Glutamatergic neuron (in vitro differentiated cells): ENCODE data around the gene PCDHA1. TPM values are rescaled to one million over a fixed set of nuclear protein-coding genes. Genes with fewer than 3 reads are reported as not detected.
A peak's percentile ranks its signal among the peaks of the same experiment; 100 is the strongest.

Experiments
- DNase-seq: peaks from one replicate; pipeline ENCODE4 v3.0.0; 2022
- H3K27ac Mint-ChIP-seq: one replicate; pipeline ENCODE4 v1.8.0; 2020; ENCODE audit warnings: mild to moderate bottlenecking, mixed read lengths, inconsistent platforms; ENCODE audit not compliant: unreplicated experiment
- H3K27me3 Mint-ChIP-seq: one replicate; pipeline ENCODE4 v1.8.0; 2020; ENCODE audit warnings: mild to moderate bottlenecking, moderate library complexity, mixed read lengths, inconsistent platforms; ENCODE audit not compliant: unreplicated experiment
- H3K36me3 Mint-ChIP-seq: one replicate; pipeline ENCODE4 v1.8.0; 2020; ENCODE audit warnings: mild to moderate bottlenecking, mixed read lengths, inconsistent platforms; ENCODE audit not compliant: unreplicated experiment
- H3K4me1 Mint-ChIP-seq: one replicate; pipeline ENCODE4 v1.8.0; 2020; ENCODE audit warnings: mild to moderate bottlenecking, low read depth, mixed read lengths, inconsistent platforms; ENCODE audit not compliant: unreplicated experiment
- H3K4me3 Mint-ChIP-seq: one replicate; pipeline ENCODE4 v1.8.0; 2020; ENCODE audit warnings: mild to moderate bottlenecking, mixed read lengths, inconsistent platforms; ENCODE audit not compliant: unreplicated experiment
- H3K9me3 Mint-ChIP-seq: one replicate; pipeline ENCODE4 v1.8.0; 2020; ENCODE audit warnings: mild to moderate bottlenecking, moderate library complexity, mixed read lengths, inconsistent platforms; ENCODE audit not compliant: unreplicated experiment
- CTCF ChIP-seq: fragments of 200-600 bp; sonication (generic); IDR thresholded peaks from one replicate; pipeline ENCODE4 v1.5.0; 2021; ENCODE audit not compliant: partially characterized antibody, unreplicated experiment
- total RNA-seq: library from RNA; stranded (reverse); fragmentation: NEBNext Ultra II Directional; extraction: Animal tissue kit (Norgen Biotek cat#: 25700); gene quantifications from one replicate; pipeline ENCODE4 v1.2.1, GENCODE V29; 2021; ENCODE audit not compliant: unreplicated experiment

Gene PCDHA1
- total RNA-seq, 1 donor from 2014 or later, result 0.69 TPM

- H3K9me3 Mint-ChIP-seq, result no peaks in the 10 kb centered on the region
- H3K4me1 Mint-ChIP-seq, result no peaks in the 10 kb centered on the region
- H3K4me3 Mint-ChIP-seq, result no peak overlapping the region
- peaks cover 29% of the 10 kb centered on the region for H3K36me3 Mint-ChIP-seq
- TF ChIP-seq CTCF, result no peak
- DNase-seq, result no peak
- no peaks in the 10 kb centered on the region for H3K27me3 Mint-ChIP-seq
- no peak overlapping the region for H3K27ac Mint-ChIP-seq
Observed at GRCh38 chr5:140916325-140916724, 130.4 kb downstream of the PCDHA1 start.

- DNase-seq, result no peak
Observed at GRCh38 chr5:140923601-140924000, 137.7 kb downstream of the PCDHA1 start.

GRCh38 chr5:140925806-140926442 is 140.0 kb downstream of the PCDHA1 start, which contains the start of gene PCDHAC1:
PCDHAC1 (plus strand) TSS chr5:140926299; CDS start chr5:140926893, 594 bp downstream.
- Mint-ChIP-seq H3K27me3 (peaks cover 5% of the 10 kb centered on the region), H3K36me3 (no peaks in the 10 kb centered on the region), H3K4me3 (peak within 1 kb of the TSS; percentile 88), H3K9me3 (peaks cover 9% of the 10 kb centered on the region), H3K4me1 (peaks cover 5% of the 10 kb centered on the region), H3K27ac (peak within 1 kb of the TSS; percentile 80)
- TF ChIP-seq CTCF, result no peak
- DNase-seq, result peak; percentile 74

More at GRCh38 chr5:140923601-140924000, 137.7 kb downstream of the PCDHA1 start:
- Mint-ChIP-seq H3K4me1 (peaks cover 5% of the 10 kb centered on the region), H3K4me3 (no peak overlapping the region), H3K27ac (no peak overlapping the region), H3K36me3 (no peaks in the 10 kb centered on the region), H3K9me3 (peaks cover 9% of the 10 kb centered on the region), H3K27me3 (peaks cover 4% of the 10 kb centered on the region)
- no peak for TF ChIP-seq CTCF

GRCh38 chr5:140926443-140927227 is 140.7 kb downstream of the PCDHA1 start:
- peak; percentile 98 for DNase-seq
- peaks cover 5% of the 10 kb centered on the region for H3K4me1 Mint-ChIP-seq
- peaks cover 5% of the 10 kb centered on the region for H3K27me3 Mint-ChIP-seq
- H3K36me3 Mint-ChIP-seq, result no peaks in the 10 kb centered on the region
- peak overlapping the region; percentile 88 for H3K4me3 Mint-ChIP-seq
- peak overlapping the region; percentile 80 for H3K27ac Mint-ChIP-seq
- TF ChIP-seq CTCF, result peak; percentile 99
- H3K9me3 Mint-ChIP-seq, result peaks cover 9% of the 10 kb centered on the region

GRCh38 chr5:140927228-140927573 is 141.3 kb downstream of the PCDHA1 start:
- Mint-ChIP-seq H3K36me3 (no peaks in the 10 kb centered on the region), H3K9me3 (peaks cover 9% of the 10 kb centered on the region)

More at GRCh38 chr5:140927228-140927573, 141.3 kb downstream of the PCDHA1 start:
- Mint-ChIP-seq H3K27me3 (peaks cover 5% of the 10 kb centered on the region), H3K27ac (peak overlapping the region; percentile 80), H3K4me1 (peaks cover 5% of the 10 kb centered on the region), H3K4me3 (peak overlapping the region; percentile 88)
- no peak for TF ChIP-seq CTCF
- no peak for DNase-seq
